Ovary (tissue), 3 donors: ENCODE data around the gene MED8.

Experiments
- EP300 ChIP-seq: sonication (generic); formaldehyde crosslinking; IDR thresholded peaks from one replicate; pipeline ENCODE4 v1.6.1; 2017; ENCODE audit warnings: antibody characterized with exemption
- TF ChIP-seq, protein P1 (sequence below), 3 donors: fragments of 450-650 bp in 2 of 3; fragments of 200-600 bp in 1 of 3; IDR thresholded peaks; one replicate each; pipeline versions ENCODE4 v1.5.1 to v1.8.0; 2016 to 2022; ENCODE audit warnings: antibody characterized with exemption in 3 of 3, mild to moderate bottlenecking in 1 of 3
- donor health status: DM: no; HTN: no; CAD: no.

DNA sequence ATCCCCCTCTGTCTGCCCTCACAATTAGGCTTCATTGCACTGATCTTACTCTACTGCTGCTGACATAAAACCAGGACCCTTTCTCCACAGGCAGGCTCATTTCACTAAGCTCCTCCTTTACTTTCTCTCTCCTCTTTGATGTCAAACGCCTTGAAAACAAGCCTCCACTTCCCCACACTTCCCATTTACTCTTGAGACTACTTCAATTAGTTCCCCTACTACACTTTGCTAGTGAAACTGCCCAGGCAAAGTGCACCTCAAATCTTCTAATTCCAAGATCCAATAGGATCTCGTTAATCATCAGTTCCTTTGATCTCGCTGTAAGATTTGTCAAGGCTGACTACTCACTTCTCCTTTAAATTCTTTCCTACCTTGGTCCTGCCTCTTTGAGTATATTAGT is 36.7 kb downstream of the MED8 start:
- no peak for TF ChIP-seq EP300
- TF ChIP-seq, protein P1, sequence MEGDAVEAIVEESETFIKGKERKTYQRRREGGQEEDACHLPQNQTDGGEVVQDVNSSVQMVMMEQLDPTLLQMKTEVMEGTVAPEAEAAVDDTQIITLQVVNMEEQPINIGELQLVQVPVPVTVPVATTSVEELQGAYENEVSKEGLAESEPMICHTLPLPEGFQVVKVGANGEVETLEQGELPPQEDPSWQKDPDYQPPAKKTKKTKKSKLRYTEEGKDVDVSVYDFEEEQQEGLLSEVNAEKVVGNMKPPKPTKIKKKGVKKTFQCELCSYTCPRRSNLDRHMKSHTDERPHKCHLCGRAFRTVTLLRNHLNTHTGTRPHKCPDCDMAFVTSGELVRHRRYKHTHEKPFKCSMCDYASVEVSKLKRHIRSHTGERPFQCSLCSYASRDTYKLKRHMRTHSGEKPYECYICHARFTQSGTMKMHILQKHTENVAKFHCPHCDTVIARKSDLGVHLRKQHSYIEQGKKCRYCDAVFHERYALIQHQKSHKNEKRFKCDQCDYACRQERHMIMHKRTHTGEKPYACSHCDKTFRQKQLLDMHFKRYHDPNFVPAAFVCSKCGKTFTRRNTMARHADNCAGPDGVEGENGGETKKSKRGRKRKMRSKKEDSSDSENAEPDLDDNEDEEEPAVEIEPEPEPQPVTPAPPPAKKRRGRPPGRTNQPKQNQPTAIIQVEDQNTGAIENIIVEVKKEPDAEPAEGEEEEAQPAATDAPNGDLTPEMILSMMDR (IDR thresholded peaks at IDR 0.05), result no peak
